GM19468 (cell line): Measurements from ENCODE around the gene LRFN5.
"Not testable (repeated sequence)": the region's sequence is repeated elsewhere in the genome, so short reads cannot be mapped to it uniquely, and the experiment has no call there.

Experiments used
- ATAC-seq: cut with Tn5 transposase; IDR thresholded peaks from one replicate; pipeline ENCODE4 v1.9.1; 2021; ENCODE audit warnings: mild to moderate bottlenecking, moderate library complexity, moderate number of reproducible peaks; ENCODE audit not compliant: unreplicated experiment; ENCODE audit errors: extremely low read depth

Gene LRFN5

GRCh38 chr14:41634286-41634685 lies 27.6 kb downstream of the LRFN5 start:
- no peak for ATAC-seq

- no peak for ATAC-seq
These were observed 30.1 kb downstream of the LRFN5 start for GRCh38 chr14:41636492-41637392.

GRCh38 chr14:41641690-41642089 lies 35.0 kb downstream of the LRFN5 start:
- ATAC-seq: no peak

GRCh38 chr14:41642367-41642766 lies 35.7 kb downstream of the LRFN5 start:
- no peak for ATAC-seq

- no peak for ATAC-seq
These were observed 36.1 kb downstream of the LRFN5 start for GRCh38 chr14:41642789-41643188.

- ATAC-seq: no peak
These were observed 37.9 kb downstream of the LRFN5 start for GRCh38 chr14:41644606-41645005.

GRCh38 chr14:41650802-41651201 lies 44.1 kb downstream of the LRFN5 start:
- ATAC-seq: no peak

GRCh38 chr14:41654196-41654595 lies 47.5 kb downstream of the LRFN5 start:
- no peak for ATAC-seq

GRCh38 chr14:41662780-41663472 lies 56.2 kb downstream of the LRFN5 start:
- no peak for ATAC-seq

GRCh38 chr14:41663473-41663850 lies 56.8 kb downstream of the LRFN5 start:
- ATAC-seq: no peak

GRCh38 chr14:41666301-41666700 lies 59.6 kb downstream of the LRFN5 start:
- ATAC-seq: no peak

- no peak for ATAC-seq
These were observed 61.7 kb downstream of the LRFN5 start for GRCh38 chr14:41668356-41668755.

- not testable (repeated sequence) for ATAC-seq
These were observed 66.9 kb downstream of the LRFN5 start for GRCh38 chr14:41673601-41674000.

GRCh38 chr14:41674511-41674971 lies 67.9 kb downstream of the LRFN5 start:
- not testable (repeated sequence) for ATAC-seq

GRCh38 chr14:41699486-41699885 lies 92.8 kb downstream of the LRFN5 start:
- no peak for ATAC-seq

- ATAC-seq: no peak
These were observed 111.9 kb downstream of the LRFN5 start for GRCh38 chr14:41718477-41719166.

GRCh38 chr14:41739203-41739602 lies 132.5 kb downstream of the LRFN5 start:
- no peak for ATAC-seq

GRCh38 chr14:41743140-41743539 lies 136.5 kb downstream of the LRFN5 start:
- ATAC-seq: no peak

GRCh38 chr14:41749429-41749828 lies 142.8 kb downstream of the LRFN5 start:
- ATAC-seq: no peak

- not testable (repeated sequence) for ATAC-seq
These were observed 143.9 kb downstream of the LRFN5 start for GRCh38 chr14:41750575-41750974.
